SK-N-SH (cell line): ENCODE data around the gene LANCL3.

Experiments used
- CHD2 ChIP-seq: fragments of 150-350 bp; IDR thresholded peaks from 2 replicates; pipeline ENCODE4 v1.6.1; 2018; ENCODE audit warnings: low read length; ENCODE audit not compliant: partially characterized antibody
- NFIC ChIP-seq: IDR thresholded peaks from 2 replicates; pipeline ENCODE4 v1.4.0; 2012; ENCODE audit warnings: borderline replicate concordance
- RAD21 ChIP-seq: IDR thresholded peaks from 2 replicates; pipeline ENCODE4 v1.6.1; 2012; ENCODE audit warnings: mild to moderate bottlenecking, low read length
- RCOR1 ChIP-seq: fragments of 150-350 bp; IDR thresholded peaks from 2 replicates; pipeline ENCODE4 v1.6.1; 2017; ENCODE audit warnings: antibody characterized with exemption, low read length
- SMC3 ChIP-seq: IDR thresholded peaks from 2 replicates; pipeline ENCODE4 v1.6.1; 2012; ENCODE audit warnings: low read depth, low read length, improper control_type of control experiment
- TEAD4 ChIP-seq: IDR thresholded peaks from 2 replicates; pipeline ENCODE4 v1.4.0; 2012; ENCODE audit warnings: mild to moderate bottlenecking, borderline replicate concordance; ENCODE audit not compliant: insufficient read depth
- YY1 ChIP-seq: IDR thresholded peaks from 2 replicates; pipeline ENCODE4 v1.4.0; 2012; ENCODE audit warnings: low read depth, mild to moderate bottlenecking
- TF ChIP-seq, protein P1 (sequence below): fragments of 200-600 bp; sonication (generic); IDR thresholded peaks from 2 replicates; pipeline ENCODE4 v1.6.1; 2017; ENCODE audit warnings: antibody characterized with exemption, mild to moderate bottlenecking, moderate library complexity
- TF ChIP-seq, protein P2 (sequence below): fragments of 150-350 bp; IDR thresholded peaks from 2 replicates; pipeline ENCODE4 v1.6.1; 2016; ENCODE audit warnings: mild to moderate bottlenecking, low read depth, low read length
- TF ChIP-seq, protein P3 (sequence below): IDR thresholded peaks from 2 replicates; pipeline ENCODE4 v1.4.0; 2012; ENCODE audit warnings: low read depth, borderline replicate concordance
- TF ChIP-seq, protein P4 (sequence below): IDR thresholded peaks from 2 replicates; pipeline ENCODE4; 2012

DNA sequence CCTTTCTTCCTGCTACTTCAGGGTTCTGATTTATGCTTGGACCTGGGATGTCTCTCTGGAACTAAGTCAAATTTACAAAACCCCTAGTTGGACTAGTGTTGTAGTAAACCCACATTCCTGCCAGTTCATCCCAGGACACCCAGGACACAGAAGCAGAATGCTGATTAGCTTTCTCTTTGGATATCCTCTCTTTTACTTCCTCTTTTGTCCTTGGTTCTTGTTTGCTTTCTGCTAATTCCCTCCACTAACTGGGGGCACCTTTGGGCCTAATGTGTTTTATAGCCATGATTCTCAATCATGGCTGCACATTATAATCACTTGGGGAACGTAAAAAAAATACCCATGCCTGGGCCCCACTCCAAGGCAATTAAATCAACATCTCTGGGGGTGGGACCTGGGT is 42.5 kb downstream of the LANCL3 start:
- TF ChIP-seq TEAD4: no peak
- TF ChIP-seq, protein P1, sequence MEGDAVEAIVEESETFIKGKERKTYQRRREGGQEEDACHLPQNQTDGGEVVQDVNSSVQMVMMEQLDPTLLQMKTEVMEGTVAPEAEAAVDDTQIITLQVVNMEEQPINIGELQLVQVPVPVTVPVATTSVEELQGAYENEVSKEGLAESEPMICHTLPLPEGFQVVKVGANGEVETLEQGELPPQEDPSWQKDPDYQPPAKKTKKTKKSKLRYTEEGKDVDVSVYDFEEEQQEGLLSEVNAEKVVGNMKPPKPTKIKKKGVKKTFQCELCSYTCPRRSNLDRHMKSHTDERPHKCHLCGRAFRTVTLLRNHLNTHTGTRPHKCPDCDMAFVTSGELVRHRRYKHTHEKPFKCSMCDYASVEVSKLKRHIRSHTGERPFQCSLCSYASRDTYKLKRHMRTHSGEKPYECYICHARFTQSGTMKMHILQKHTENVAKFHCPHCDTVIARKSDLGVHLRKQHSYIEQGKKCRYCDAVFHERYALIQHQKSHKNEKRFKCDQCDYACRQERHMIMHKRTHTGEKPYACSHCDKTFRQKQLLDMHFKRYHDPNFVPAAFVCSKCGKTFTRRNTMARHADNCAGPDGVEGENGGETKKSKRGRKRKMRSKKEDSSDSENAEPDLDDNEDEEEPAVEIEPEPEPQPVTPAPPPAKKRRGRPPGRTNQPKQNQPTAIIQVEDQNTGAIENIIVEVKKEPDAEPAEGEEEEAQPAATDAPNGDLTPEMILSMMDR: no peak
- no peak for TF ChIP-seq YY1
- TF ChIP-seq, protein P2, sequence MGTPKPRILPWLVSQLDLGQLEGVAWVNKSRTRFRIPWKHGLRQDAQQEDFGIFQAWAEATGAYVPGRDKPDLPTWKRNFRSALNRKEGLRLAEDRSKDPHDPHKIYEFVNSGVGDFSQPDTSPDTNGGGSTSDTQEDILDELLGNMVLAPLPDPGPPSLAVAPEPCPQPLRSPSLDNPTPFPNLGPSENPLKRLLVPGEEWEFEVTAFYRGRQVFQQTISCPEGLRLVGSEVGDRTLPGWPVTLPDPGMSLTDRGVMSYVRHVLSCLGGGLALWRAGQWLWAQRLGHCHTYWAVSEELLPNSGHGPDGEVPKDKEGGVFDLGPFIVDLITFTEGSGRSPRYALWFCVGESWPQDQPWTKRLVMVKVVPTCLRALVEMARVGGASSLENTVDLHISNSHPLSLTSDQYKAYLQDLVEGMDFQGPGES: no peak
- TF ChIP-seq, protein P3, sequence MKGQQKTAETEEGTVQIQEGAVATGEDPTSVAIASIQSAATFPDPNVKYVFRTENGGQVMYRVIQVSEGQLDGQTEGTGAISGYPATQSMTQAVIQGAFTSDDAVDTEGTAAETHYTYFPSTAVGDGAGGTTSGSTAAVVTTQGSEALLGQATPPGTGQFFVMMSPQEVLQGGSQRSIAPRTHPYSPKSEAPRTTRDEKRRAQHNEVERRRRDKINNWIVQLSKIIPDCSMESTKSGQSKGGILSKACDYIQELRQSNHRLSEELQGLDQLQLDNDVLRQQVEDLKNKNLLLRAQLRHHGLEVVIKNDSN: no peak
- no peak for TF ChIP-seq RAD21
- TF ChIP-seq CHD2: no peak
- no peak for TF ChIP-seq NFIC
- no peak for TF ChIP-seq RCOR1
- TF ChIP-seq, protein P4, sequence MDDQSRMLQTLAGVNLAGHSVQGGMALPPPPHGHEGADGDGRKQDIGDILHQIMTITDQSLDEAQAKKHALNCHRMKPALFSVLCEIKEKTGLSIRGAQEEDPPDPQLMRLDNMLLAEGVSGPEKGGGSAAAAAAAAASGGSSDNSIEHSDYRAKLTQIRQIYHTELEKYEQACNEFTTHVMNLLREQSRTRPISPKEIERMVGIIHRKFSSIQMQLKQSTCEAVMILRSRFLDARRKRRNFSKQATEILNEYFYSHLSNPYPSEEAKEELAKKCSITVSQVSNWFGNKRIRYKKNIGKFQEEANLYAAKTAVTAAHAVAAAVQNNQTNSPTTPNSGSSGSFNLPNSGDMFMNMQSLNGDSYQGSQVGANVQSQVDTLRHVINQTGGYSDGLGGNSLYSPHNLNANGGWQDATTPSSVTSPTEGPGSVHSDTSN: no peak
- TF ChIP-seq SMC3: no peak
